AG20443 (cell line): Measurements from ENCODE around the gene TGFBR3.

Source experiments
- DNase-seq: peaks from one replicate; pipeline ENCODE4 v3.0.0; 2012; ENCODE audit warnings: low spot score, mixed read lengths

The TGFBR3 gene

DNA sequence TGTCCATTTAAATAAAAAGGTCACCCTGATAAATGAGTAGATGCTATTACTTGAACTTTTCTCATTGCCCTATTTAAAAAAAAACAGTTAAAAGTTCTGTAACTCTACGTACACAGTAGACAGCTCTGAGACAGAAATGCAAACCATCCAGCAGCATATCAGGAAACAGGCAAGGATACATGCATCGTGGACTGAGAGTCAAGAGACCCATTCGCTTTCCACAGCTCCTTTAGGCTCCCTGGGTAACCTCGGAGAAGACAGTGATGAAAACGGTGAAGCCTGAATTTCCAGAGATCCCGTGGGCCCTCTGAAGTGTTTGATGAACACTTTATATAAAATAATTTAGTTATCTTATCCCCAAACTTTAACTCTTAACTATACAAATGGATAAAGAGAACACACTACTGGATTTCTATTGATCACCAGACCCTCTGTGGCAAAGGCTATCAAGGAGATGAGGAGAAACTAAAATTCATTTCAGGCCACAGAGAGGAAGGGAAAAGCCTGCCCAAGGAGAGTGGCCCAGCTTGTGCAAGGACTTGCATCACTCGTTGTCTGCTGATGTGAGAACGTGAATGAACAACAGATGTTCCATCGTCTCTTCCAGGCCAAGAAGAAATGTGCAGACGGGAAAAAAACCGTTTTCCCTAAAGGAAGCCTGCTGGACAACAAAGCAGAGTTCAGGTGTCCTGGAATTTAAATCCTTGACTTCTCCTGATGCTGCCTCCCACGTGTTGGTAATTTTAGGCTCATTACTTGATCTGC is 131.0 kb downstream of the TGFBR3 start:
- peak; percentile 69 for DNase-seq

DNA sequence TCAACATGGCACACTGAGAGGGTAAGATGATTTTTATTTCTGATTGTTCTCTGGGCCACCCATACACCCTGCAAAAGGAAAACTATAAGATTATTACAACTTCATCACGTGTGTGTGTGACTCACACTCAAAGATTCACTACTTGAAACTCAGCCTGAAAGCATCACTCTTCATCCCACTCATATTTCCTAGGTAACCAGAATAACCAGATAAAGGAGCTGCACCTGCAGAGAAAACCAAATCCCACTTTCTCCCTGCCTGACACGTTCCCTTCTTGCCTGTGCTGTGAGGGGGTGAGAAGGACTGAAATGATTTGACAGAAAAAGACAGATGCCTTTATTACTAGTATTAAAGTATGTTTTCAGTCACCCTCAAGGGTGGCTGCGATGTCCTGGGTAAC is 131.6 kb downstream of the TGFBR3 start:
- DNase-seq, result no peak

DNA sequence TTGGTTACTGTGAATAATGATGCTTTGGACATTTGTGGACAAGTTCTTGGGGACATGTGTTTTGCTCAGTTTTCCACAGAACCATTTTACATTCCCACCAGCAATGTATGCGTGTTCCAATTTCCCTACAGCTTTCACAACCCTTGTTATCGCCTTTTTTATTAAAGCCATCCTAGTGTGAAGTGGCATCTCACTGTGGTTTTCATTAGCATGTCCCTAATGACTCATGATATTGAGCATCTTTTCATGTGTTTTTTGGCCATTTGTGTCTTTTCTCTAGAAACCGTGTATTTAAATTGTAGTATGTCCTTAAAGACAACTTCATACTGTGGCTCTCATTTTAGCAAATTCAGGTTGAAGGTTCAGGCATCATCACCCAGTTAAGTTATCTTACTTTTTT is 132.1 kb downstream of the TGFBR3 start:
- DNase-seq, result no peak

DNA sequence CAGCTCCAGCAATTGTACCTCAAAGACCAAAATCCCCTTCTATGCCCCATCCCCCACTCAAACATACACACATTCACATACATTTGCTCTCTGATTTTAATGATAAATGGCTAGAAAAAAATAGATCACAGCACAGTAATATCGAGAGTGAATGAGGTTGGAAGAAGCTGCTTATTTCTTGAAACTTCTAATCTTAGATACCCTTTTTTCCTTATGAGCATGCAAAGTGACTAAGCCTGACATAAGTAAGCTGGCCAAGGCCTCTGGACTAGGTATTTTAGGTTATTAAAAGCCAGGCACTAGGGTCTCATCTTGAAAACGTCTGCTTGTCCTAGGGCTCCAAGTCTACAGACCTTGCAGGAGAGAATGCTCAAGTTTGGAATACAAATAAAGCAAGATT is 133.6 kb downstream of the TGFBR3 start:
- DNase-seq, result no peak

DNA sequence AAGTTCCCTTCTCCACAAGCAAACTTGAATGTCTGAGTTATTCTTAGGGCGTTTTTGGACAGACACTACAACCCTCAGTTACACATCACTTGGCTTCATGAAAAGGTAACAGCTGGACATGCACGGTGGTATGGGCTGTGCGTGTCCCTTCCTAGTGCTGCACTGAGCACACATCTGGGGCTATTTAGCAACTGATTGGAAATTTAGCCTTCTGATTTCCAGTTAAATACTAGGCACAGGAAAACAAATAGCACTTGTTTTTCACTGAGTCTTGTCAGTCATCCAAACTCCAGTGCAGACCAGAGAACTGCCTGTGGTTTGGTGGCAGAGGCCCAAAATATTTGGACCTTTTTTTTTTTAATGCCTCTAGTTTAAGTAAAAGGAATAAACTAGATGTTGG is 134.7 kb downstream of the TGFBR3 start:
- peak; percentile 59 for DNase-seq

DNA sequence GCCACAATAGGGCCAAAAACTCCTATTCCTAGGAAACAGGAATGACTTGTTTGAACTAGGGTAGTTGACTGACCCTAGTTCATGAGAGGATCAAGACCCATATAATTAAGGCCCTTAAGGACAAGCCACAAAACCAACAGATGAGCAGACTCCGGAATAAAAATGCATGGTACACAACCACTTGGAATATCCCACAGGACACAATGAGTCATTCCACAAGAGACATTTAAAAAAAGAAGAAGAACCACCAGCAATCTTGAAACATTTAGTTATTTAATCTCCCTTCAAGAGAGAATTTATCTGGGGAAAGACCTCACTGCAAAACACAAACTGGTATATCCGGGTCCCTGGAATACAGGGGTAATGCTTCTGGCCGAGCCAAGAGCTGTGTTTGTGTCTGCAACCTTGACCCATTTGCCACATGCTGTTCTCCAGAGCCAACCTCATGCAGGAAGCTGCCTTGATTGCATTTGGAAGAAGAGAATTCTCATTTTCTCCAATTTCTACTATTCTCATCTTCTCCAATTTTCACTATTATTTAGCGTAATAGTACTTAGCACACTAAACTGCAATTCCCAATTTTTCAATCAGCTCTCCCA is 135.5 kb downstream of the TGFBR3 start:
- peak; percentile 37 for DNase-seq

DNA sequence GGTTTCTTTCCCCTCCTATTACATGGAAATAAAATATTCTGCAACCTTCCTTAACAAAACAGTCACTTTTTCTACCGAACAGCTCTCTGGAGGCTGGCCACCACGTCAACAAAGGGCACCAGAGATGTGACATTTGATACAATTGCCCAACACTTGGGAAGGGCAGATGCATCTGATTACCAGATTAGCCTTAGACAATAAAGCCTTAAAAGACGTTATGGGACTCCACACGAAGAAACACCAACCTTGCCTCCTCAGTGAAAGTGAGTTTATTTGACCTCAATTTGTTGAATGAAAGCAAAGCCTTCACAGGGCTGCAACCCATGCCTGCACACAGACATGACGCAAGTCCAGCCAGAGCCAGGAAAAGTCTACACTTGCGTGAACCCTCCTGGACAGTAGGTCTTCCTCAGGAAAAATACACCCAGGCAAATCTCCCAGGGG is 136.1 kb downstream of the TGFBR3 start:
- no peak for DNase-seq

DNA sequence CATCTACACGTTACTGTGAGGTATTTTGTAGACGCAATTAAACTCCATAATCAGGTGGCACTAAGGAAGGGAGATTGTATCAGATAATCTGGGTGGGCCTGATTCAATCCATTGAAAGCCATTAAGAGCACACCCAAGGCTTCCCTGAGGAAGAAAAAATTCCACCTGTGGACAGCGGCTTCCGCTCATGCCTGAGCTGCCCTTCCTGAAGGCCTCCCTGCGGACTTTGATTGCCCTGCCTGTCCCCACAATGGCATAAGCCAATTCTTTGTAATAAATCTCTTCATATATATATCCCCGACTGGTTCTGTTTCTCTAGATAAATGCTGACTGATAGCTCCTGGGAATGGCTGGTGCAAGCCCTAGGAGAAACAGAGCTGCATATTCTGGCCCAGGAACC is 138.3 kb downstream of the TGFBR3 start:
- DNase-seq, result no peak

DNA sequence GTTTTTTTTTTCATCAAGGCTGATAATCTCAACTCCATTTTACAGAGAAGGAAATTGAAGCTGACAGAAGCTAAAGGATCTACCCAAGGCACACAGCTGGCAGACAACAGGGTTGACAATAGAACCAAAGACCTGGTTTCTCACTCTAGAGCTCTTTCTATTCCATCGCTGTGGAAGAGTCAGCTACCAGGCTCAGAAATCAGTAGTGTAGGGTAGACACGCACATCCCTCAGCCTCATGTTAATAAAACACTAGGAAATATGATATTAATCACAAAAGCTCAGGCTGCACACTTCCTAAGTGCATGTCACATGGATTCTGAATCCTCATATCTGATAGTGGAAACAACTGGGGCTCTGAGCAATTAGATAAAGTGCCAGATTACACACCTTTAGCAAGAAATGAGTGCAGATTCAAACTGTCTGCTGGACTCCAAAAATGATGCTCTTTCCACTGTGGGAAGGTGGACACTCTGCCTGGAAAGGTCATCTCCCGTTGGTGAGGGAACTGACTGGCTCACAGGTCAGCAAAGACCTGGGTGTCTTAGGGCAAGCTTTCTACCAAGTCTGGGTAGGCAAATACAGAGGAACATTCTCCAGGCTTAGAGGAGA is 139.1 kb downstream of the TGFBR3 start:
- DNase-seq, result no peak

DNA sequence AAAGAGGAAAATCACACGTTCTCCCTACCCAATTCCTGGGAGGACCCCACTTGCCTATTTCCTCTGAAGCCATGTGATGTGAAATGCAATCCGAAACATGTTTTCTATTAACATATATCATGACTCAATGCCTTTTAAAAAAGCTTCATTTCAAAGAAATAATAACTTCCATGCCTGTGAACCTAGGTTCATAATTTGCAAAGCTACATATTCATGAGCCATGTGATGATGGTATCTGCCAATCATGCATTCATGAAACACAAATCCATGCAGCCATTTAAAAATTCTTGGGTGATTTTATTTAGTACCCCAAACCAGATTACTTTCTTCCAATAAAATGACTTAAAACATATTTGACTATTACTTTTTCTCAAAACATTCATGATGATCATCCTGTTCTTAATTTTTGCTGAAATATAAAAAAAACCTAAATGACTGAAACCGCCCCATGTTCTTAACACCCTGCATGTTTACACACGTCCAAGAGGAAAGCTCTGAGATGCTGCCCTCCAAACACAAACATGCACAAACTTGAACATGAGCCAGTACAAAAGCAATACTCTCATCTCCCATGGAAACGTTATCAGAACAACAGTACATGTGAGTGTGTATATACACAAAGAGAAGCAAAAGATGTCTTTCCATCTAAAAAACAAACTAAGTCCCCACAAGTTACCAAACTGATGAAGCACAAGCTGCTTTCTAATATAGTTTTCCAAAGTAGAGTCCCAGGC is 140.1 kb downstream of the TGFBR3 start:
- DNase-seq, result no peak

DNA sequence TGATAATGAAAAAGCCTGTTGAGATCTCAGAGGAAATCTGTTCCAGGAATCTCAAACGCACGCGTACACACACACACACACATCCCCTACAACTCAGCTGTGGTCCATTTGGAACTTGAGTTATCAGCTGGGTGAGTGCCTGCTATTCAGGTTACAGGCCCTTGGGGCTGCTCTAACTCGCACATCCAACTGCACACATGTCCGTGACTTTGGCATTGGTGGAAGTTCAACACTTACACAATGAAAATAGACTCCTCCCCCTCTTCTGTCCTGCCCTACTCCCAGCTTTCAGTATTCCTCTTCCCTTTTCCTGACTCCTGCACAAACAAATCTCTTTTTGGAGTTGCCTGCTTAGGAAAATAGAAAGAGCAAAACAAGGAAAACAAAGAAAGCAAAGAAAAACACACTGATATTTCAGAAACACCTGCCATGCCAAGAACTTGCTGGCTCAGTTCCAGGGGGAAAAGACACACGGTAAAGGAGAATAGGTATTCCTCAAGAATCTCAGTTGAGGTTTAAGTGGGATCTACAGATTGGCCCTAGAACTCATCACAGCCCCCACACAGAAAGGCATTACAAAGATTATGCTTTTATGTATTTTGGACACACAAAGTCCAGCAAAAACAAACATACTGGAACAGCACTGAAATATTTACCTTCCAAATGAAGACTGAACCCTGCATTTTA is 140.9 kb downstream of the TGFBR3 start:
- no peak for DNase-seq

DNA sequence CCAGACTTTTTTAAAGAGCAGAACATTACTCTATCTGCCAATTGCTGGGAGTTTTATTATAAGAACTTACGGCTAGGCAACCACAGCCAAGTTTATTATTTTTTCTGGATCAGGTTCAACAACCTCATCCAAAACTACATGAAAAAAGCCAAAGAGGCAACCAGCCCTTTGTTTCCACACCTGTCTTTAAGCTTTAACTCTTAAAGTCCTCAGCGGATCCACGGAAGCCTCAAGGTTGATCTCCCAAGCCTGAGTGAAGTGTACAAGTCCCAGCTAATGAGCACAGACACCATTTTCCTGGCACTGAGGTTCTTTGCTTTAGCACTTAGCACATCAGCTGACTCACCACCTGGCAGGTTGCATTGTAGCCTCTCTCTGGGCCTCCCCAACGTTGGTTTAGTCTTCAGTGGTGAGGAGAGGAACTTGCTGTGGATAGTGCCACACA is 143.1 kb downstream of the TGFBR3 start:
- DNase-seq, result peak; percentile 41

DNA sequence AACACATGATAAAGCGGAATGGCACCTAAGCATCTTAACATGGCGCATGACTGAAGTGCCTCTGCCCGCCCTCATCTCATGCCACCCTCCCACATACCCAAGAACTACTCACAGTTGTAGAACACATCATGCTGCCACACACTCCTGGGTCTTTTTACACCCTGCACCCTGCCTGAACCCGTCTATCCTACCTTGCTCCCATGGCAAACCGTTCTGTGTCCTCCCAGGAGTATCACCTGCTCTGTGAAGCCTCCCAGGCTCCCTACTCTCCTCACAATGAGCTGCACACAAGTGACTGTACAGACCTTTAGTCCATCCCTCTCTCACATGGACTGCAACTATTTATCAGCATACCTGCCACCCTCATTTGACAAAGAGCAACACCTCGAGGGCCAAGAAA is 144.0 kb downstream of the TGFBR3 start:
- no peak for DNase-seq

DNA sequence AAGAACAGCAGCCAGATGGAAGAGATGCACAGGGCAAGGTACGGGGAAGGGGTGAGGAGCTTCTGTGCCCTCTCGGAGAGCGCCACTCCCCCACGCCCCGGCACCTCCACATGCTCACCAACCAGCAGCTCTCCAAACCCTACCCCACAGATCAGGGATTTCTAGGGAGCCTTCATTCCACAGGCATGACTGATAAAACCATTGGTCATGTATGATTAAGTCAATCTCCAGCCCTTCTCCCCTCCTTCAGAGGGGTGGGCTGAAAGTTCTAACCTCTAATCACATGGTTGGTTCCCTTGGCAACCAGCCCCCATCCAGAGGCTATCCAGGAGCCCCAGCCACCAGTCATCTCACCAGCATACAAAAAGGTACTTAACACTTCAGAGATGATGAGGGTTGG is 144.7 kb downstream of the TGFBR3 start:
- no peak for DNase-seq

DNA sequence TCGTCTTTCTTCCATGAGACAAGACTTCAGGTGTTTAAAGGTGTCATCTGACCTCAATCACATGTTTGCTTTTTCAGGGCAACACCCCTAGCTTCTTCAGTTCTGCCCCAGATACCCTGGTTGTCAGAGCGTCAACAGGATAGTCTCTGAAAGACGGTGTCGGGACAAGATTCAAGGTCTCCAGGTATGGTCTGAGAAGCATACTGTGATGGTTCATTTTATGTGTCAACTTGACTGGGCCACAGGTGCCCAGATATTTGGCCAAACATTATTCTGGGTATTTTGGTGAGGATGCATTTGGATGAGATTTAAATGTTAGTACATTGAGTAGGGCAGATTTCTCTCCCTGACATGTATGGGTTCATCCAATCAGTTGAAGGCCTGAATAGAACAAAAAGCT is 148.3 kb downstream of the TGFBR3 start:
- no peak for DNase-seq

DNA sequence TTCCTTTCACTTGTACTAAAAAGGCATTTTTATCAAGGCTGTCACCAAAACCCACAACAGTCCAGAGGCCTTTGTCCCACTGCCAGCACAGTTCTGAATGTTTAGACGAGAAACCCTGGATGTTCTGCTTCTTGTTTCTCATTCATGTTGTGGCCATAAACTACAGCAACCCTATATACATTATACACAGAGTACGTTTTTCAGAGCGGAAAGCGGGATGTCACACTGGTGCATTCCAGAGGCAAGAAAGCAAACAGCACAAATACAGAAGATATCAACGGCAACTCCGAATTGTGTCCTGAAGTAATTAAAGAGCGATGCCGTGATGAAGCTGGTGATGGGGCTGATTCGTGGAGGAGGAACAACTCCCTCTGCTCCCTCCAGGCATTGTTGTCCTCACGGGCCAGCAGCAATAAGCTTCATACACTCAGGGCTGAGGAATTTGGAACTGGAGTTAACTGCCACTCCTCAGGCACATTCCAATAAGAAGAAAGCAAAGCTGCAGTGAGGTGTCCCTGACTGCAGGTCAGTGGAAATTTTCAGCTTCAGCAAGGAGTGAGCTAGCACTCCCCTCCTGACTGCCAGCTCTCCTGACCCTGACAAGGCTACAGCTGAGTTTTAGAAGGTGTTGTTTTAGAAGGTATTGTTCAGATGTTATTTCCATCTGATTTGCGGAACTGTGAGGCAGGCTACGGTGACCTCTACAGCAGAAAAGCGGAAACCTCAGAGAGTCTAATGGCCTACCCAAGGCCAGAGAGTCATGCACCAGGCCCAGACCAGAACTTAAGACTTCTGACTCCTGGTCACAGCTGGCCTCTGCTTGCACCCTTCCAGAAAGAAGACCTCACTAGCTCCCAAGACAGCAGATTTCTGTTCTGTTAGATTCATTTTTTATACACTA is 149.0 kb downstream of the TGFBR3 start:
- peak; percentile 90 for DNase-seq

DNA sequence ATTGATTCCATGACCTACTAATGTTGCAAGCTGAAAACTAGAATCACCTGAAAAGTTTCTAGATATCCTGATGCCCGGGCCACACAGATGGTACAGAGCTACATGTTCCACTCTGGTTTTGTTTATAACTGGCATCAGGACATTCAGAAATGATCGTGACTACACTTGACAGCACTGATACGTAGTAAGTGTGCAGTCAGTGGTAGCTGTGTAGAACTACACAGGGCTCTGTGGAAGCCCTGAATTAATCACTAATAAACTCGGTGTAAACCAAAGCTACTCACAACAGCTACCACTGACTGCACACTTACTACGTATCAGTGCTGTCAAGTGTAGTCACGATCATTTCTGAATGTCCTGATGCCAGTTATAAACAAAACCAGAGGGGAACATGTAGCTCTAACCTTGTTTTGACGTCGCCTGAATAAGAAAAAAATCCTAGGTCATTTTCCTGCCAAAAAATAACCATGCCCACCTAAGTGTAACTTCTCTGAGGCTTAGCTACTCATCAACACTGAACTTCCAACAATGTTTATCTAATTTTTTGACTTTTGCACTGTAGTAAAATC is 149.7 kb downstream of the TGFBR3 start:
- DNase-seq, result no peak

DNA sequence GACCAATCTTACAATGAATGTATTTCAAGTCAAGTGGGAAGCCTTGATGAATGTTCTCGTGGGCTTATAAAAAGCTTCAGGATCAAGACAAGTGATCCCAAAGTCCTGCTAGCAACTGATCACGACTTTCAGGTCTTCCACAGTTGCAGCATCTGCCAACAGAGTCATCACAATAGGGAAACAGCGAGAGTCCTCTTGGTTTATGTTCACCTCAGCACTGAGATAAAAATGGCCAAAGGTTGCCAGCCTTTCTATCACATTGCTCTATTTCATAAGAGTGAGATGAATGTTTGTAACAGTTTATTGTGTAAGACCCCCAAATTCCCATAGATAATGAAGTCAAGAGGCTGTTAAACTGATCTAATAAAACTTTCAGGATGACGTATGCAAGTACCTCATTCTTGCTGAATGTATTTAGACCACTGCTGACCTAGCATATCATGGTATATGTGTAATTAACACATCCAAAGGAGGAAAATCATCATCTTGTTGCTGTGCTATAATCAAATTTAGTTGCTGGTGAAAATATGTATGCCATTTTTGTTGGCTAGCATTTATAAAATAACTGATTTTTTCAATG is 150.6 kb downstream of the TGFBR3 start:
- no peak for DNase-seq

DNA sequence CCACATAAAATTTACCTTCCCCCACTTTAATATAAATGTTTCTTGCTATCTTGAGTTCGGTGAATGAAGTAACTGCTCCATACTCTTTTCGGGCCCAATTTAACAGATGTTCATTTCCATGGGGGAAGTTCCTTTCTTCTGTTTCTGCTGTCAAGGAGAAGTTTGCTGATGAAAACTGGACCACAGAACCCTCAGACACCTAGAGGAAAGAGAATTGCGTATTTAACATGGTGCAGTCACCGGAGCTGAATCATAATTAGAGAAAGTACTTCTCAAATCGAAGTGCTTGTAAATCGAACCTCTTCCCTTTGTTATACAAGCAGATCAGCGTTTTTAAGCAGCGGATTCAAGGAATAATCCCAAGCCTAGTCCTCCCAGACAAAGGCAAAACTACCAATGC is 151.2 kb downstream of the TGFBR3 start:
- DNase-seq, result no peak

DNA sequence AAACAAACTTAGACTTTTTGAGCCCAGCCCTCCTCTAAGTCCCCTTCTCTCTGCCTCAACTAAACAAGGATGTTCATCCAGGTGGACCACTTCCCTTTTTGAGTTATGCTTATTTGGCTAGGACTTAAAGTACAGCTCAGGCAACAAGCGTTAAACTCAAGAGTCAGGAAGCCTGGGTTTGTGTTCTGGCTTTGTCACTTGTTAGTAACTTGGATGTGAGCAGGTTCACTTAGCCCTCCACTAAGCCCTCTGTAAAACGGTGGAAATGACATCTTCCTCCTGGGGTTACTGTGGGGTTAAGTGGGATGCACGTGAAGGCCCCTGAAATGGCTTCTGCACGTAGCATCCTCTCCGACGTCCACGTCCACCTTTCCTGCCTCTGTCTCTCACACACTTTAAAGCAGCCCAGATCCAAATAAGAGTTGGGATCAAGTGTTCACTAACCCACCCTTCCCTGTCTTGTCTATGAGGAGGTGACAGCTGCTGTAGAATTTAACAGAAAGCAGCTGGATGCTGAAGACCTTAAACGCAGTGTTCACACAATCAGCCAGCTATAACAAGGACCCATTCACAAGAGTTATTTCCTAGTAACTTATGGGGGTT is 152.7 kb downstream of the TGFBR3 start:
- no peak for DNase-seq
